K562 (cell line): ENCODE results near the gene LASP1NB.

Source experiments
- ARID3B ChIP-seq: fragments of 250-450 bp; sonication (Bioruptor Pico); IDR thresholded peaks from 2 replicates; pipeline ENCODE4 v1.4.0; 2020; ENCODE audit warnings: borderline replicate concordance
- BRF2 ChIP-seq: IDR thresholded peaks from 3 replicates; pipeline ENCODE4 v1.6.1; 2011; ENCODE audit warnings: borderline replicate concordance, mild to moderate bottlenecking; ENCODE audit not compliant: insufficient read length, insufficient read depth
- ELK1 ChIP-seq: sonication (generic); formaldehyde crosslinking; IDR thresholded peaks from 2 replicates; pipeline ENCODE4 v1.8.1; 2022; ENCODE audit warnings: missing genetic modification reagents
- HIVEP1 ChIP-seq: fragments of 250-450 bp; sonication (Bioruptor Pico); IDR thresholded peaks from 2 replicates; pipeline ENCODE4 v1.4.0; 2020; ENCODE audit warnings: mild to moderate bottlenecking
- MED1 ChIP-seq: sonication (generic); formaldehyde crosslinking; IDR thresholded peaks from 2 replicates; pipeline ENCODE4 v1.8.1; 2023; ENCODE audit warnings: missing genetic modification reagents, borderline replicate concordance
- PML ChIP-seq: IDR thresholded peaks from 2 replicates; pipeline ENCODE4 v1.6.1; 2012; ENCODE audit warnings: low read length, inconsistent platforms
- POLR3A ChIP-seq: IDR thresholded peaks from 2 replicates; pipeline ENCODE4 v1.6.1; 2011; ENCODE audit warnings: borderline replicate concordance, mild to moderate bottlenecking, moderate library complexity; ENCODE audit not compliant: insufficient read length, insufficient read depth; ENCODE audit errors: extremely low read depth
- RAD51 ChIP-seq: fragments of 450-650 bp; IDR thresholded peaks from 2 replicates; pipeline ENCODE4 v1.7.1; 2016; ENCODE audit warnings: low read depth, mild to moderate bottlenecking, borderline replicate concordance
- RNF219 ChIP-seq: fragments of 250-450 bp; sonication (Bioruptor Pico); IDR thresholded peaks from 2 replicates; pipeline ENCODE4 v1.5.0; 2022; ENCODE audit warnings: mild to moderate bottlenecking
- SLC30A9 ChIP-seq: fragments of 250-450 bp; sonication (Bioruptor Pico); IDR thresholded peaks from 2 replicates; pipeline ENCODE4 v1.8.0; 2022; ENCODE audit warnings: mild to moderate bottlenecking, moderate library complexity
- SMAD3 ChIP-seq: fragments of 450-650 bp; formaldehyde crosslinking; conservative IDR thresholded peaks from 2 replicates; pipeline ENCODE4 v1.4.0; 2020; ENCODE audit warnings: mild to moderate bottlenecking
- SP1 ChIP-seq: sonication (generic); formaldehyde crosslinking; IDR thresholded peaks from 2 replicates; pipeline ENCODE4 v1.8.1; 2022; ENCODE audit warnings: mild to moderate bottlenecking, missing genetic modification reagents
- TAF9B ChIP-seq: fragments of 450-650 bp; IDR thresholded peaks from 2 replicates; pipeline ENCODE4 v1.6.1; 2018; ENCODE audit warnings: mild to moderate bottlenecking; ENCODE audit not compliant: partially characterized antibody
- ZFP1 ChIP-seq: fragments of 450-650 bp; formaldehyde crosslinking; IDR thresholded peaks from 2 replicates; pipeline ENCODE4 v1.4.0; 2020; ENCODE audit warnings: mild to moderate bottlenecking, mixed read lengths
- ZNF398 ChIP-seq: fragments of 250-450 bp; sonication (Bioruptor Pico); IDR thresholded peaks from 2 replicates; pipeline ENCODE4 v1.8.0; 2021; ENCODE audit warnings: moderate library complexity, mild to moderate bottlenecking, inconsistent platforms
- ZNF512 ChIP-seq: IDR thresholded peaks from 2 replicates; pipeline ENCODE4 v1.6.1; 2016; ENCODE audit warnings: missing genetic modification characterization, missing compliant biosample characterization
- TF ChIP-seq, protein P1 (sequence below), 2 experiments: fragments of 450-650 bp in 1 of 2; sonication (generic) in 1 of 2; formaldehyde crosslinking; conservative IDR thresholded peaks; 2 replicates each; pipeline versions ENCODE4 v1.4.0 to v1.8.1; 2020 to 2022; ENCODE audit warnings: mild to moderate bottlenecking in 1 of 2, missing genetic modification reagents in 1 of 2

LASP1NB gene

DNA sequence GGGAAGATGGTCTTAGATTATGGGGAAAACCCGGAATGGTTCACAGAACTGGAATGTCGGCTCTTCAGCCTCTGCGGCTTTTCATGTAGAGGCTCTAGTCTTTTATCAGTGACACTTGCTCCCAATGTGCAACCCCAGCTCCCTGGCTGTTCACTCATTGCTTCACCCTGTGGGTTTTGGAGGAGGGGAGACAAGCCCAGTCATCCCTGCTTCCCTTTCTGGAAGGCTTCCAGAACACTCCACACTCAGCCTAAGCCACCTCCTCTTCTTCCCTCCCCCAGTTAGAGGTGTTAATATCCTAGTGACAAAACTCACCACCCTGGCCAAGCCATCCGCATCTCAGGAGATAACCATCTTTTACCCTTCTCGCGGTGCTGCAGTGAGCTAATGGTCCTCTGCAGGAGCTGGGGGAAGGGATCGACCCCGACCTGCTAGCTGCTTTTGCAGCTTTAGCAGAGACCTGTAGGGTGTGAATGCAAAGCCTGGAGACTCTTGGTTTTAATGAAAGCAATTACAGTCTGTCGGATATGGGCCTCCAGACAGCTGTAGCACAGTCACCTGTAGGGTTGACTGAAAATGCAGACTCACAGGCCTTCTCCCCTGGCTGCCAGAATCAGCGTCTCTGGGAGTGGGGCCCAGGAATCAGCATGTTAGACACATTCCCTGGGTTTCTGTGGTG is 24.3 kb upstream of the LASP1NB start (continued):
- TF ChIP-seq ELK1 (CRISPR knock-in tag): no peak
- TF ChIP-seq, protein P1, sequence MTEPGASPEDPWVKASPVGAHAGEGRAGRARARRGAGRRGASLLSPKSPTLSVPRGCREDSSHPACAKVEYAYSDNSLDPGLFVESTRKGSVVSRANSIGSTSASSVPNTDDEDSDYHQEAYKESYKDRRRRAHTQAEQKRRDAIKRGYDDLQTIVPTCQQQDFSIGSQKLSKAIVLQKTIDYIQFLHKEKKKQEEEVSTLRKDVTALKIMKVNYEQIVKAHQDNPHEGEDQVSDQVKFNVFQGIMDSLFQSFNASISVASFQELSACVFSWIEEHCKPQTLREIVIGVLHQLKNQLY (CRISPR knock-in tag; conservative IDR thresholded peaks at IDR 0.05): no peak
- TF ChIP-seq ARID3B: no peak
- no peak for TF ChIP-seq SMAD3 (CRISPR knock-in tag)
- TF ChIP-seq ZNF398 (CRISPR knock-in tag): no peak
- no peak for TF ChIP-seq SP1 (CRISPR knock-in tag)
- TF ChIP-seq HIVEP1: no peak
- TF ChIP-seq PML: no peak; the same call in 1 of the 2 replicates
- no peak for TF ChIP-seq MED1 (CRISPR knock-in tag)
- TF ChIP-seq RAD51: no peak
- TF ChIP-seq SLC30A9 (CRISPR knock-in tag): no peak
- no peak for TF ChIP-seq POLR3A
- TF ChIP-seq ZNF512 (tag): no peak
- TF ChIP-seq ZFP1: no peak
- TF ChIP-seq BRF2: peak; percentile 57
- no peak for TF ChIP-seq TAF9B
- no peak for TF ChIP-seq RNF219 (CRISPR knock-in tag)
